Measurements from ENCODE around the gene MEFV. TPM values are rescaled to one million over a fixed set of nuclear protein-coding genes. Genes with fewer than 3 reads are reported as not detected.
A peak's percentile ranks its signal among the peaks of the same experiment; 100 is the strongest.

Gene MEFV
- polyA plus RNA-seq, 2 of the 4 experiments (the other 2 are of a cell fraction), result not detected

GRCh38 chr16:3234857-3235561 is 21.4 kb downstream of the MEFV start, which contains the start of gene ZNF200:
Gene ZNF200, minus strand, starts transcription at chr16:3235158. Its CDS starts 1,403 bp downstream, at chr16:3233755.
- ATAC-seq (peak; percentile 98 to 99), DNase-seq (ENCODE audit: low read depth in 1 of 2, low spot score in 1 of 2) (peak; percentile 94 to 97), FAIRE-seq (no peak)
- Histone ChIP-seq H3K9me3 (peaks cover 43% of the 10 kb centered on the region), H3K4me1 (peaks cover 7% of the 10 kb centered on the region; the same call in 2 of the 3 replicates), H3K4me3 (peak within 1 kb of the TSS; percentile 86), H3K27ac (peak within 1 kb of the TSS; percentile 92 to 96), H3K4me2 (peak within 1 kb of the TSS; percentile 88)
- ChIA-PET POLR2A (interaction anchor here (2.0 kb wide), 1 partner anchor 48 kb away, joined by 4 read pairs; the partner anchor contains the start of gene ZNF263), CTCF (interaction anchor here (0.9 to 1.5 kb wide), 4 partner anchors 42 to 222 kb away, joined by 3 to 5 read pairs (median 4); no protein-coding TSS in a partner anchor)
- 0% methylated on average over 20 of the region's 59 CpGs for WGBS (ENCODE audit: missing lambda C conversion rate)
- TF ChIP-seq EHMT2 (IDR thresholded peaks at IDR 0.05; ENCODE audit: low read depth) (no peak), USF2 (IDR thresholded peaks at IDR 0.05) (0 out of 2 replicates have a peak, but pooled peaks have one; percentile 4), KDM5A (IDR thresholded peaks at IDR 0.05) (peak; percentile 51; the same call in 1 of the 2 replicates), MAX (IDR thresholded peaks at IDR 0.05) (peak; percentile 78), MAFK (IDR thresholded peaks at IDR 0.05; ENCODE audit: partially characterized antibody) (no peak), ATOH8 (CRISPR knock-in tag; IDR thresholded peaks at IDR 0.05; ENCODE audit: low read depth) (no peak), GATA3 (IDR thresholded peaks at IDR 0.05; ENCODE audit: borderline replicate concordance) (peak; percentile 65; the same call in 1 of the 2 replicates), EHF (CRISPR knock-in tag; IDR thresholded peaks at IDR 0.05) (no peak), BCL3 (IDR thresholded peaks at IDR 0.05) (0 out of 3 replicates have a peak, but pooled peaks have one; percentile 57), RFX5 (IDR thresholded peaks at IDR 0.05) (peak; percentile 63), PBX3 (IDR thresholded peaks at IDR 0.05) (peak; percentile 91), KDM1A (IDR thresholded peaks at IDR 0.05; ENCODE audit: low read depth) (no peak), TP53 (CRISPR knock-in tag; IDR thresholded peaks at IDR 0.05) (no peak), POLR2A (IDR thresholded peaks at IDR 0.05; ENCODE audit: low read length) (peak; percentile 79), POLR2AphosphoS2 (conservative IDR thresholded peaks at IDR 0.05; ENCODE audit: low read length) (no peak), JUN (IDR thresholded peaks at IDR 0.05) (peak; percentile 42 to 56; a peak in 2 of 5 replicates), CHD2 (IDR thresholded peaks at IDR 0.05; ENCODE audit: low read length, partially characterized antibody) (no peak), PHF8 (IDR thresholded peaks at IDR 0.05; ENCODE audit: borderline replicate concordance, low read depth) (peak; percentile 83), E2F6 (IDR thresholded peaks at IDR 0.05; ENCODE audit: borderline replicate concordance, low read depth) (peak; percentile 78; the same call in 1 of the 2 replicates), FOSL2 (IDR thresholded peaks at IDR 0.05) (no peak), FOSL2 (CRISPR knock-in tag; IDR thresholded peaks at IDR 0.05) (peak; percentile 34), HEYL (CRISPR knock-in tag; IDR thresholded peaks at IDR 0.05) (no peak), CEBPB (IDR thresholded peaks at IDR 0.05) (no peak), ESRRA (IDR thresholded peaks at IDR 0.05; ENCODE audit: borderline replicate concordance, low read length) (no peak), RARB (CRISPR knock-in tag; IDR thresholded peaks at IDR 0.05) (no peak), NFE2L2 (conservative IDR thresholded peaks at IDR 0.05; ENCODE audit: low read length) (no peak)
